NCI-H2227 (cell line): ENCODE measurements around the gene MRPS25.
A peak's percentile ranks its signal among the peaks of the same experiment; 100 is the strongest.

Experiments used
- DNase-seq: peaks from one replicate; lab custom pipeline; 2025; ENCODE audit not compliant: unreplicated experiment; lab: John Stamatoyannopoulos, UW

Gene MRPS25

DNA sequence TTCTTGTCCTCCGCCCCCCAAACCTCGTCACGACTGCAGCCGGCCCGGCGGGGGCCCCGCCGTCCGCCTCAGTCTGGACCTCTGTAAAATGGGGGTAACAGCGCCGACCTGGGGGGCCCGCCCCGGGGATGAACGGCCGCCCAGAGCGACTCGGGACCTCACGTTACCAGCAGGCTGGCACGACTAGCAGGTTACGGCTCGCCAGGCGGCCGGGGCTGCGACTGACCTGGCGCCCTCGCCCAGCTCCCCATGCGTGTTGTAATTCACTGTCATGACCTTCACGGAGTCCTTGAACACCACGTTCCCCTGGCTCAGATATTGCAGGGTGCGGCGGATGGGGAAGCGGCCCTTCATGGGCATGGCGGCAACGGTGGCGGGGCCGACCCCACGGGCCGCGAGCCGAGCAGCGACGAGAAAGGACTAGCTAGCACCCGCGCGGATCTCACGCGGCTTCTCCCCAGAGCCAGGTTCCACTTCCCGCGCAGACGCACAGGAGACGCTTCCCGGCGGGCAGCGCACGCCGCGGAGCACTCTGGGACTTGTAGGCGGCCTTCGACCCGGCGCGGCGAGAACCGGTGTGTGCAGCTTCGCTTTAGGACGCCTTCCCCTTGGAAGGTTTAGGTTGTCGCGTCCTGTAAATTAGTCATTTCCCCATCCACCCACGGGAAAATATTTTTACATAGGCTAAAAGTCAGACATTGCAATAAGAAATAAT is at the start of gene MRPS25:
MRPS25 (minus strand) TSS at position 481 of the 715 bp plus-strand sequence; CDS start at position 360, 121 bp downstream.
- DNase-seq, result peak; percentile 90

- DNase-seq, result no peak
These were observed 48.8 kb upstream of the MRPS25 start for GRCh38 chr3:15113884-15114283.

GRCh38 chr3:15113471-15113870 is 48.4 kb upstream of the MRPS25 start:
- no peak for DNase-seq

DNA sequence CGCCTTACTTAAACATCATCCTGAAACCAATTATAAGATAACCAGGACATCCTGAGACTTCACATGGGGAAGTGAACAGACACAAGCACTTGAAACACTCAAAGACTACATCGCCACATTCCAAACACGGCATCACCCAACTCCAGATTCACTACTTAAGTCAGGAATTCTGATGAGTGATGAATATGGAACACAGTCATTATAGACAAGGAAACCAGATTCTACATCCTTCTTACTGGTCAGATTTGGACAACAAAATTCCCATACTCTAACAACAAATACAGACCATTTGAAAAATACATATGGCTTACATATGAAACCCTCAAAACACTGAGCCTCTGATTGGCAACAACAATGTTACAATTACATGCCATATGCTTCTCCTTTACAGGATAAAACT is 46.9 kb upstream of the MRPS25 start:
- DNase-seq, result no peak

DNA sequence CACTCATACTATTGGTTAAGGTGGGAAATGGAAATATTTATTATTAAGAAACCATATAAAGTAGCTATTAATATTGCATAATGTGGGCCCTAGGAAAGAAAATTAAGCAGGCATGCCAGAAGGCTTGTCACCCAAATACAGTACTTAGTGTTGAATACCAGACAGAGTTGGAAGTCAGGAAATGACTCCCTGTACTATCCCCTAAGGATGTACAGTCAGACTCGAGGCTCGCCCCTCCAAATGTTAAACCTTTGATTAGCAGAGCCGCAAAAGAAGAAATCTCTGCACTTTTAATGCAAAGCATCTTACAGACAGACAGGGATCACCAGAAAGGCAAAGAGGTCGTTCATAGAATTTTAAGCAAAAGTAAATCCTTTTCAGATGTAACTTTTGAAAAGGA is 45.1 kb upstream of the MRPS25 start:
- no peak for DNase-seq

DNA sequence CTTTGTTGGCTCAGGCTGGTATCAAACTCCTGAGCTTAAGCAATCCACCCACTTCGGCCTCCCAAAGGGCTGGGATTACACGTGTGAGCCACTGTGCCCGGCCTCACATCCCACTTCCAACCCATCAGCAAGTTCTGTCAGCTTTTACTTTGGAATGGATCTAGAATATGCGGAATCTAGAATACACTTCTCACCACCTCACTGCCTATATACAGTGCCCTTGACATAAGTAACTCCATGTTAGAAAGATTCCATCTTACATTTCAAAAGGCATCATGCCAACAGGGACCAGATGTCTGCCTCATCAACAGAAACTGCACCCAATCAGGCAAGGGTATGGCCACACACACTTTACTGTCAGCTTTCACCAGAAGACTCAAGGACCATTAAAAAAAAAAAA is 43.8 kb upstream of the MRPS25 start:
- DNase-seq, result no peak

DNA sequence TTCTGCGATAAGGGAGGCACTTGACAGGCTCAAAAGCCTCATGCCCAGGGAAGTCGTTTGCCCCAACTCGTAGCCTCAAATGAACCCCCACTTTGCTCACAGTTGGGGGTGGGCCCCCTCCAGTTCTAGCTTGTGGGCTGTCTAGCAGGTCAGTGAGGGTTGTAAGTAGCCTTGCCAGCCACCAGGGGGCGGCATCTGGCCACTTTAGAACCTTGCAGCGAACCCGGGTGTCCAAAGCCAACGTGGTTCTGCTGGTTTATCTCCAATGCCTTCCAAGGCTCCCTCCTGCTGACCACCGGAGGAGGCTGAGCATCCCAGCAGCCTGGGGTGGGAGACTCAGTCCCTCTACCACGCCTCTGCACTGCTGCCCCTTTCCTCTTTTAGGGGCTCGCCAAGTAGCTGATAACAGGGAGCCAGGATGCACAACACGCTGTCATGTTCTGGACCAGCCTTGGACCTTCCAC is 43.0 kb upstream of the MRPS25 start:
- peak; percentile 76 for DNase-seq

DNA sequence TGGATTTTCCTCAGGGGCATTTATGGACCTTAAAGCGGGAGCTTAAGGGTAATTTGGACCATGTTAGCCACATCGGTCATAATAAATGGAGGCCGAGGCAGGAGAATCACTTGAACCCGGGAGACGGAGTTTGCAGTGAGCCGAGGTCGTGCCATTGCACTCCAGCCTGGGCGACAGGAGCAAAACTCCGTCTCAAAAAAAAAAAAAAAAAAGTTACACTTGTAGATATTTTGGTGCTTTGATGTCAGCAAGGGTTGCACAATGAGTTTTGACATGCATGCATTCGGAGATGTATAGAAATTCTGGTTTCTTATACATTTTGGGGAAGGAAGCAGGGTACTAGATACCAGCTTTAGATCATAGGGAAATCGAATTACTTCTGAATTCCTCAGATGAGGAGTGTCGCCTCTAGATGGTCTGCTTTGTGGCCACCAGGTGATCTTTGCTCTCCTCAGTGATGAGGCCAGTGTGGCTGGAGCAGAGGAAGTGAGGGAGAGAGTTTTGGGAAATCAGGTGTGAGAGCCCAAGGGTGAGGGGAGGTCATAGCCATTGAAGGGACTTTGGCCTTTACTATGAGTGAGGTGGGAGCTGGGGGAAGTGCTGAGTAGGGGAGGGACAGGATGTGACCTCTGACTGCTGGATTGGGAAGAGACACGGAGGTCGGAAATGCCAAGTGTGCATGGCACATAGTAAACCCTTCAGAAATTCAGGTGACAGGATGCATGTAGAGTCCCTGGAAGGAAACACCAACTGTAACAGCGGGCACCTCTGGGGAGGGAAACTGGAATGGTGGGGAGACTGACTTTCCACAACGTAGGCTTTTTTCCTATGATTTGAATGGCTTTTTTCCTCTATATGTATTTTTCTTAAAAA is 42.2 kb upstream of the MRPS25 start:
- no peak for DNase-seq

DNA sequence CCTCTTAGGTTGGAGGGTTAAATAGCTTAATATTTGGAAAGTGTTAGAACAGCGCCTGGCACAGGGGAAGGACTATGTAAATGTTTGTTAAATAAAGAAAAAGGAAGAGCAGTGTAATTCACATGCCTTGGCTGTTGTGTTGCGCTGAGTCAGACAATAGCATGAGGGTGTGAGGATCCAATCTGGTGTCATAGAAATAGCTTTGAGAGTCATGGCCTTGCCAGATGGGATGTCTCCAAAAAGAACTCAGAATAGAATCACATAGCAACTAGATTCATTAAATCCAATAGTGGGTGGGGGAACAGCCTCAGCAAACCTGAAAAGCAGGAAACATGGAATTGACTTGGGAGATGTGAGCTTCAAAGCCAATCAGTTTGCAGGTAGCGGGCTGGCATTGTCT is 37.7 kb upstream of the MRPS25 start:
- no peak for DNase-seq

DNA sequence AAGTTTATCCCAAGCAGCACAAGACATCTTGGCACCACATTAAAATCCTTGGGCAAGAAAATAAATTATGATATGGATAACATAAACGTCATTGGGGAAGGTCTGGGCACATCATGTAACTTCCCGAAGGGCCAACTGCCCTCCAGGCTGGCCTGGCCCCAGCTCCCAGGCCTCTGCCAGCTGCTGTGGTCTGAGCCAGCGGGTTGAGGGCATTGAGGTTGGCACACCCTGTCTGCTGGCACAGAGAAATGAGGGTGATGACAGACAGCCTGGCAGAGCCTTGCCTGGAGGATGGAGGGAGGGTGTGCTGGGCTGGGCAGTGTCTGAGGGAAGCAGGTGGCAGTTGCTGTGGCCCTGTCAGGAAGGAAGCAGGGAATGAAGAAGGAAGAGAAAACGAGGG is 37.1 kb upstream of the MRPS25 start:
- no peak for DNase-seq

DNA sequence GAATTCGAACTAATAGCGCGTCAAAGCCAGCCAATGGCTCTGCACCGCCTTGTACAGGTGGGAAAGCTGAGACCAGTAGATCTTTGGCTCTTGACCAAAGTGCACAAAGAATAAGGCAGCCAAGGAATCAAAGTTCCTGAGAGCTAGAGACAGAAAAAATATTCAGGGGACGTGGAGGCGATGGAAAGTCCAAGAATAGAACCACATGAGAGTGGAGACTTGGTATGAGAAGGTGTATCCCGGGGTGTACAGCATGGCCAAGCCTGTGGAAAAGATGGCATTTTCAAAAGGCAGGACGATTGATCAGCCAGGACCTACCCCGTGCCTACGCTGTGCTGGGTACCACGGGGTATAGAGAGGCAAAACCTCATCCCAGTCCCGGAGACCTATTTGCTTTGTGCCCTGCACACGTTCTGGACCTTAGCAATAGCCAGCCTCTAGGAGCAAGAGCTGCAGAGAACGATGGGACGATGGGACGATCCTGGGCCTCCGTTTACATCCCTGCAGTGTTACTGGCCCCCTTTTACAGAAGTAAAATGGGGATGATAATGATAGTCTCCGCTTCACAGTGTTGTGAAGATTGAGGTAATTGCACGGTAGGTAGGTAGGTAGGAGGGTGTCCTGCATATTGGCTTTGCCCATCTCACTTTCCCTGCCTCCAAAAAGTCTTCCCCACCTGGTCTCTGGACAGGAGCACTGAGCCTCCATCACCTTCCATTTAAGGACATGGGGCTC is 34.4 kb upstream of the MRPS25 start:
- DNase-seq, result no peak

- peak; percentile 96 for DNase-seq
These were observed 33.6 kb upstream of the MRPS25 start, which contains the start of gene RBSN for GRCh38 chr3:15098503-15099363. Gene RBSN, minus strand, starts transcription at chr3:15099148. Its CDS starts 3,028 bp downstream, at chr3:15096120.

DNA sequence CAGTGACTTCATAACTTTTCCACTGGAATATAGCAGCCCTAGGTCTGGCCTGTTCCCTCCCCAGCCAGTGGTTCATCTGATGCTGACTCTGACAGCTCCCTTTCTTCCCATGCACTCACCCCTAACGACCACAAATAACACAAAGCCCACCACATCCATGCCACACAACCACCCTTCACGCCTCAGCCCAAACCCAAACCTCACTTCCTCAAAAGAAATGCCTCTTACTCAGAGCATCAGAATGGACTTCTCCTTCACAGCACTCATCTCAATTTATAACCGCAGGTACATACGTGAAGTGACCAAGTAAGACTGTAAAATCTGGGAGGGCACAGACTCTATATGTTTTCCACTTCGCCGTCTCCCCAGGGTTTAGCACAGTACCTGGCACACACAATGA is 32.8 kb upstream of the MRPS25 start:
- DNase-seq, result no peak

- DNase-seq, result no peak
These were observed 30.9 kb upstream of the MRPS25 start for GRCh38 chr3:15096046-15096445.

- DNase-seq, result no peak
These were observed 29.2 kb upstream of the MRPS25 start for GRCh38 chr3:15094187-15094875.

GRCh38 chr3:15092686-15093085 is 27.6 kb upstream of the MRPS25 start:
- peak; percentile 25 for DNase-seq

GRCh38 chr3:15091575-15091974 is 26.5 kb upstream of the MRPS25 start:
- no peak for DNase-seq

GRCh38 chr3:15089201-15089600 is 24.1 kb upstream of the MRPS25 start:
- no peak for DNase-seq

GRCh38 chr3:15086699-15087098 is 21.6 kb upstream of the MRPS25 start:
- DNase-seq, result no peak

DNA sequence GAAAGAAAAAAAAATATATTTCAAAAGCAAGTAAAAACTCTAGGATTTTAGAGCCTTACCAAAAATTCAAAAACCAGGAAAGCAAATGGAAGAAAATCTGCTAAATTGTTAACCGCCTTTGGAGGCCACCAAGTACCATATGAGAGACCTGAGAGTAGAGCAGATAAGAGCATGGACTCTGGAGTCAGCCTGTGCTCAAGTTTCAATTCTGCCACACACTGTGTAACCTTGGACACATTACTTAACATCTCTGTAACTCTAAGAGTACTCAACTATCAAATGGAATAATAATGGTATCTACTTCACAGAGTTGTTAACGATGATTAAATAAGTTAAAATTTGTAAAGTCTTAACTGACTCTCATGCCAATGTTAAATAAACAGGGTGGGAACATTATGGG is 21.1 kb upstream of the MRPS25 start:
- DNase-seq, result no peak
